ENCODE results near the gene SSU72. TPM values are rescaled to one million over a fixed set of nuclear protein-coding genes. Genes with fewer than 3 reads are reported as not detected.

SSU72 gene
- total RNA-seq, 1 donor from 2014 or later: 94.1 TPM

DNA sequence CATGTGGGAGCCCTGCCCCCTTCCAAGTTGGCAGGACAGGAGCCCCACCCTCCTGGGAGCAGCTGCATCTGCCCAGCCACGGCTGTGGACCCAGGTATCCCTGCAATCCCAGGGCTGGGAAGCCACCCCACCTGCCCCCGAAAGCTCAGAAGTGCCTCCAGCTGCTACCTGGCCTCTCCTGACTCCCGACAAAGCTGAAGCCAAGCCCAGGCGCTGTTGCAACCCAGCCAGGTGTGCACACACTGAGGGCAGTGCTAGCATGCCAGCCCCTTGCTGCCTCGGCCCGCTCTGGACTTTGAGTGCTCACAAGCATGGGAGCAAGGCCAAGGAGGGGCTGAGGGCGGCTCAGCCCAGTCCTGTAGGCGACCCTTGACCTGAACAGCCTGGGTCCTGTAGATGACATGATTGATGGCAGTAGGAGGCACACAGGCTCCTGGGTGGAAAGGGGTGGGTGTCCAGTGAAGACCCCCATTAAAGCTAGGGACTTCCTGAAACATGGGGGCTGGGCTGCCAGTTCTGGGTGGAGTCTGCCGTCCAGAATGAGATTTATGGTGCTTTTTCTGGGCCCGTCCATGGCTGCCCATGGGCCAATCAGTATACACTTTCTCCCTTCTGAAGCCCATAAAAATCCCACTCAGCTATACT is 2.8 kb upstream of the SSU72 start:
- H3K27ac Mint-ChIP-seq: no peak overlapping the region
- peaks cover 4% of the 10 kb centered on the region for H3K4me1 ChIP-seq
- no peak overlapping the region for H3K27ac ChIP-seq
- peaks cover 15% of the 10 kb centered on the region for H4K20me1 ChIP-seq (ENCODE audit: low read depth)
- H3K4me3 Mint-ChIP-seq: peak overlapping the region; percentile 53
- no peaks in the 10 kb centered on the region for H3K36me3 ChIP-seq
- H3K9me3 ChIP-seq (ENCODE audit: low read depth): no peaks in the 10 kb centered on the region
- H3K4me2 ChIP-seq: no peak overlapping the region
- peaks cover 18% of the 10 kb centered on the region for H3F3A ChIP-seq (ENCODE audit: low read depth)
- H3K9me3 Mint-ChIP-seq: no peaks in the 10 kb centered on the region
- H2AFZ ChIP-seq (replicated peaks): no peak overlapping the region
- H3K4me1 Mint-ChIP-seq: peaks cover 18% of the 10 kb centered on the region
- no peak overlapping the region for H3K4me3 ChIP-seq
- H3K27me3 Mint-ChIP-seq (ENCODE audit: insufficient read depth, low read depth): peaks cover 12% of the 10 kb centered on the region
- no peak for DNase-seq (ENCODE audit: low spot score)
- peaks cover 25% of the 10 kb centered on the region for H3K79me2 ChIP-seq (ENCODE audit: low read depth)
- peaks cover 36% of the 10 kb centered on the region for H3K27me3 ChIP-seq
- no peak overlapping the region for H3K9ac ChIP-seq
- H3K36me3 Mint-ChIP-seq: peaks cover 3% of the 10 kb centered on the region
- TF ChIP-seq EZH2phosphoT487 (IDR thresholded peaks at IDR 0.05): no peak
- no peak for TF ChIP-seq EZH2 (IDR thresholded peaks at IDR 0.05)
- TF ChIP-seq, protein P1, sequence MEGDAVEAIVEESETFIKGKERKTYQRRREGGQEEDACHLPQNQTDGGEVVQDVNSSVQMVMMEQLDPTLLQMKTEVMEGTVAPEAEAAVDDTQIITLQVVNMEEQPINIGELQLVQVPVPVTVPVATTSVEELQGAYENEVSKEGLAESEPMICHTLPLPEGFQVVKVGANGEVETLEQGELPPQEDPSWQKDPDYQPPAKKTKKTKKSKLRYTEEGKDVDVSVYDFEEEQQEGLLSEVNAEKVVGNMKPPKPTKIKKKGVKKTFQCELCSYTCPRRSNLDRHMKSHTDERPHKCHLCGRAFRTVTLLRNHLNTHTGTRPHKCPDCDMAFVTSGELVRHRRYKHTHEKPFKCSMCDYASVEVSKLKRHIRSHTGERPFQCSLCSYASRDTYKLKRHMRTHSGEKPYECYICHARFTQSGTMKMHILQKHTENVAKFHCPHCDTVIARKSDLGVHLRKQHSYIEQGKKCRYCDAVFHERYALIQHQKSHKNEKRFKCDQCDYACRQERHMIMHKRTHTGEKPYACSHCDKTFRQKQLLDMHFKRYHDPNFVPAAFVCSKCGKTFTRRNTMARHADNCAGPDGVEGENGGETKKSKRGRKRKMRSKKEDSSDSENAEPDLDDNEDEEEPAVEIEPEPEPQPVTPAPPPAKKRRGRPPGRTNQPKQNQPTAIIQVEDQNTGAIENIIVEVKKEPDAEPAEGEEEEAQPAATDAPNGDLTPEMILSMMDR (IDR thresholded peaks at IDR 0.05): no peak

DNA sequence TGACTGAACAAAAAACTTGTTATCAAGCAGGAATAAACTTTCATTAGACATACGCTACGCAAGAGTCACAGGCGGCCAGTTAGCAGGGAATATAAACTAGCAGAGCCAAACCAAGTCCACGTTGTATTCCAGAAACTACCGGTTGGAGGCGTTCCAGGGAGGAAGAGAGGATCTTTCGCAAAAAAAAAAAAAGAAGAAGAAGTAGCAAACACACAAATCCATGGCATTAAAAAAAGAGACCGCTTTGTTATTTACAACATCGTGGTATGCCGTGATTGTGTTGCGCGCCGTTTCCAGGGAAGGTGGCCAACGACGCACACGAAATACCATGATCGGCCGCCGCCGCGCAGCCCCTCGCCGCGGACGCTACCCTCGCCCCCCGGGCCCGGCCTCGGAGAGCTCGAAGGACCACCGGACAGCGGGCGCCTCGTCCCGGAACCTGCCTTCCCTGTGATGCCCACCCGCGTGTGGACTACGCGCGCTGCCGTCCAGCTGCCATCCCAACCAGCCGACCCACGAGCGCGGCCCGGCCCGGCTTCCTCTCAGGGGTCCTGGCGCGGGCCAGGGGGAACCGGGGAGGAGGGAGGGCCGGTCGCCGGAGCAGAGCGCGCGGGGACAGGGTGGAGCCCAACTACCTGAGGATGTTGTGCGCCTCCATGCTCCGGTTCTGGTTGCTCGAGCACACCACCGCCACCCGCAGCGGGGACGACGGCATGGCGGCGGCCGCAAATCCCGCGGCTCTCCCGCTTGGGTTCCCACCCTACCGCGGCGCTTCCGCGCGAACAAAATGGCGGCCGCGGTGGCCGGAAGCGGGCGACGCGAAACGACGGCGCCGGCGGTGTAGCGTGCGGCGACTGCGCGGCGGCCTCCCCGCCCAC is 581 bp downstream of the SSU72 start:
- TF ChIP-seq EZH2phosphoT487 (IDR thresholded peaks at IDR 0.05): no peak
- TF ChIP-seq, protein P1 (IDR thresholded peaks at IDR 0.05): peak; percentile 42
- no peak for TF ChIP-seq EZH2 (IDR thresholded peaks at IDR 0.05)
- H3K4me3 Mint-ChIP-seq: peak overlapping the region; percentile 98
- Histone ChIP-seq H2AFZ (replicated peaks) (peak overlapping the region; percentile 19), H3K27me3 (peaks cover 11% of the 10 kb centered on the region), H3K4me2 (peak overlapping the region; percentile 85), H3K9ac (peak overlapping the region; percentile 97), H3K9me3 (ENCODE audit: low read depth) (no peaks in the 10 kb centered on the region), H3F3A (ENCODE audit: low read depth) (peaks cover 25% of the 10 kb centered on the region), H3K36me3 (no peaks in the 10 kb centered on the region), H3K4me3 (peak overlapping the region; percentile 100), H3K27ac (peak overlapping the region; percentile 97), H4K20me1 (ENCODE audit: low read depth) (peaks cover 47% of the 10 kb centered on the region), H3K4me1 (peaks cover 4% of the 10 kb centered on the region), H3K79me2 (ENCODE audit: low read depth) (peaks cover 59% of the 10 kb centered on the region)
- peaks cover 8% of the 10 kb centered on the region for H3K27me3 Mint-ChIP-seq (ENCODE audit: insufficient read depth, low read depth)
- peaks cover 11% of the 10 kb centered on the region for H3K36me3 Mint-ChIP-seq
- peak overlapping the region; percentile 96 for H3K27ac Mint-ChIP-seq
- H3K9me3 Mint-ChIP-seq: no peaks in the 10 kb centered on the region
- peak; percentile 91 for DNase-seq (ENCODE audit: low spot score)
- H3K4me1 Mint-ChIP-seq: peaks cover 18% of the 10 kb centered on the region

DNA sequence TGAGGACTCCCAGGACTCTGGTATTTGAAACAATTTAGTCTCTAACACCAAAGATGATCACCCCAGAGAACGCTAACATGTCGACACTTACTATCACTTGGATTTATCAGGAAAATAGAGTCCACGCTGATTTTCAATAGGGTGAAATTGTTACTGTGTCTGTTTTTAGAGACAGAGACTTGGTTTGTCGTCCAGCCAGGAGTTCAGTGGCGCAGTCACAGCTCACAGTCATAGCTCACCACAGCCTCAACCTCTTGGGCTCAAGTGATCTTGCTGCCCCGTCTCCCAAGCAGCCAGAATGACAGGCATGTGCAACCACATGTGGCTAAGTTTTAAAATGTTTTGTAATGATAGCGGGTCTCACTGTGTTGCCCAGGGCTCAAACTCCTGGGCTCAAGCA is 5.3 kb downstream of the SSU72 start:
- Mint-ChIP-seq H3K9me3 (no peaks in the 10 kb centered on the region), H3K36me3 (peaks cover 22% of the 10 kb centered on the region)

More for the DNA sequence above, 5.3 kb downstream of the SSU72 start:
- no peaks in the 10 kb centered on the region for H3K27me3 ChIP-seq
- peaks cover 100% of the 10 kb centered on the region for H3K79me2 ChIP-seq (ENCODE audit: low read depth)
- H3F3A ChIP-seq (ENCODE audit: low read depth): peaks cover 21% of the 10 kb centered on the region
- H3K9me3 ChIP-seq (ENCODE audit: low read depth): no peaks in the 10 kb centered on the region
- Mint-ChIP-seq H3K4me1 (peaks cover 9% of the 10 kb centered on the region), H3K27ac (no peak overlapping the region), H3K4me3 (no peak overlapping the region), H3K27me3 (ENCODE audit: insufficient read depth, low read depth) (peaks cover 7% of the 10 kb centered on the region)
- H3K4me1 ChIP-seq: no peaks in the 10 kb centered on the region
- TF ChIP-seq, protein P1 (IDR thresholded peaks at IDR 0.05): no peak
- TF ChIP-seq EZH2 (IDR thresholded peaks at IDR 0.05) (no peak), EZH2phosphoT487 (IDR thresholded peaks at IDR 0.05) (no peak)
- H3K36me3 ChIP-seq: no peaks in the 10 kb centered on the region
- no peak overlapping the region for H3K9ac ChIP-seq
- H3K4me3 ChIP-seq: no peak overlapping the region
- H3K27ac ChIP-seq: no peak overlapping the region
- no peak for DNase-seq (ENCODE audit: low spot score)
- no peak overlapping the region for H3K4me2 ChIP-seq
- H2AFZ ChIP-seq (replicated peaks): no peak overlapping the region
- peaks cover 94% of the 10 kb centered on the region for H4K20me1 ChIP-seq (ENCODE audit: low read depth)

All from neural progenitor cell (in vitro differentiated cells).